Uterus (tissue), 2 donors: ENCODE data around the gene CDKAL1.

ENCODE experiments used
- POLR2A ChIP-seq, 2 donors: fragments of 450-650 bp; IDR thresholded peaks; one replicate each; pipeline ENCODE4 v1.6.1; 2016; ENCODE audit warnings: antibody characterized with exemption in 2 of 2, mild to moderate bottlenecking in 1 of 2, moderate library complexity in 1 of 2
- TF ChIP-seq, protein P1 (sequence below), 4 experiments: fragments of 200-600 bp in 2 of 4; fragments of 450-650 bp in 2 of 4; sonication (generic) in 2 of 4; IDR thresholded peaks; one replicate each; pipeline ENCODE4 v1.5.1; 2016 to 2019; ENCODE audit warnings: antibody characterized with exemption in 4 of 4, mild to moderate bottlenecking in 2 of 4, moderate library complexity in 1 of 4

DNA sequence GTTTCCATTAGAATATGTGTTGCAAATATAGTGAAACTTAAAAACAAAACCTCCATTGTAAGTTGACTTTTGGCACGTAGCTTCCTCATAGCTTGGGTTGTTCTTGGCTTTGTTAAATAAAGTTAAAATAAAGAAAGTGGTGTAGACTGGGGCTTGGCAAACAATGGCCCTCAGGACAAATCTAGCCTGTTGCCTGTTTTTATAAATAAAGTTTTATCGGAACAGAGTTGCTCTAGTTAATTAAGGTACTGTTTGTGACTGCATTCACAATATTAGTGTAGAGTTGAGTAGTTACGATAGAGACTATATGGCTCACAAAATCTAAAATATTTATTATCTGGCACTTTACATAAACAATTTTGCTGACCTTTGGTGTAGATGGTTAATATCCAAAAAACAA, 168.8 kb downstream of the CDKAL1 start:
- TF ChIP-seq, protein P1, sequence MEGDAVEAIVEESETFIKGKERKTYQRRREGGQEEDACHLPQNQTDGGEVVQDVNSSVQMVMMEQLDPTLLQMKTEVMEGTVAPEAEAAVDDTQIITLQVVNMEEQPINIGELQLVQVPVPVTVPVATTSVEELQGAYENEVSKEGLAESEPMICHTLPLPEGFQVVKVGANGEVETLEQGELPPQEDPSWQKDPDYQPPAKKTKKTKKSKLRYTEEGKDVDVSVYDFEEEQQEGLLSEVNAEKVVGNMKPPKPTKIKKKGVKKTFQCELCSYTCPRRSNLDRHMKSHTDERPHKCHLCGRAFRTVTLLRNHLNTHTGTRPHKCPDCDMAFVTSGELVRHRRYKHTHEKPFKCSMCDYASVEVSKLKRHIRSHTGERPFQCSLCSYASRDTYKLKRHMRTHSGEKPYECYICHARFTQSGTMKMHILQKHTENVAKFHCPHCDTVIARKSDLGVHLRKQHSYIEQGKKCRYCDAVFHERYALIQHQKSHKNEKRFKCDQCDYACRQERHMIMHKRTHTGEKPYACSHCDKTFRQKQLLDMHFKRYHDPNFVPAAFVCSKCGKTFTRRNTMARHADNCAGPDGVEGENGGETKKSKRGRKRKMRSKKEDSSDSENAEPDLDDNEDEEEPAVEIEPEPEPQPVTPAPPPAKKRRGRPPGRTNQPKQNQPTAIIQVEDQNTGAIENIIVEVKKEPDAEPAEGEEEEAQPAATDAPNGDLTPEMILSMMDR (IDR thresholded peaks at IDR 0.05): no peak
- TF ChIP-seq POLR2A (IDR thresholded peaks at IDR 0.05): no peak
